Panc1 (cell line): ENCODE data around the gene DUSP16.

ENCODE experiments used
- POLR2AphosphoS5 ChIP-seq: IDR thresholded peaks from 2 replicates; pipeline ENCODE4 v1.6.1; 2012; ENCODE audit warnings: mild to moderate bottlenecking, low read depth, low read length, moderate library complexity
- REST ChIP-seq, 2 experiments: IDR thresholded peaks; 2 replicates each; pipeline ENCODE4 v1.6.1; 2011 to 2012; ENCODE audit warnings: low read depth in 2 of 2, control low read depth in 1 of 2, low read length in 1 of 2, mild to moderate bottlenecking in 1 of 2, moderate library complexity in 1 of 2; ENCODE audit not compliant: insufficient read depth in 1 of 2
- SIN3A ChIP-seq: IDR thresholded peaks from 2 replicates; pipeline ENCODE4 v1.6.1; 2012; ENCODE audit warnings: low read depth, mild to moderate bottlenecking, low read length, moderate library complexity, borderline replicate concordance; ENCODE audit not compliant: insufficient read depth
- TCF7L2 ChIP-seq: IDR thresholded peaks from 2 replicates; pipeline ENCODE4 v1.6.1; 2011; ENCODE audit warnings: mild to moderate bottlenecking, low read depth, low read length, inconsistent platforms
- TF ChIP-seq, protein P1 (sequence below): fragments of 450-650 bp; IDR thresholded peaks from 2 replicates; pipeline ENCODE4 v1.5.1; 2017; ENCODE audit warnings: mild to moderate bottlenecking

DNA sequence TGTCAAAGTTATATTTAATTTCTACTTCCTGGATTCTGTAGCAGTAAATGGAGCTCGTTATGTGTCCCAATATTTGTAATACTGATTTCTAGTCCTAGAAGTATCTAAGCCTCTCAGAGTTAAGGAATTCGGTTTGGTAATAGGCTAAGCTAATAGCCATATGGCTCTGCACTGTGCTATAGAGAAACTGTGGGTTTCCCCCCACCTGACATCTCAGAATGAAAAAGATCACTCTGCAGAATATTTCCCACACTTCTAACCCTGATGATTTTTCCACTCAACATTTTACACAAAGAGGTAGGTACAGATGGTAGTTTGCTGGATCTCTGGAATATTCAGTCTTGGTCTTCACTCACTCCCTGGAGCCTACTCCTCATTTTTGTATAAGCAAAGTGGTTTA, 134.6 kb downstream of the DUSP16 start:
- TF ChIP-seq, protein P1, sequence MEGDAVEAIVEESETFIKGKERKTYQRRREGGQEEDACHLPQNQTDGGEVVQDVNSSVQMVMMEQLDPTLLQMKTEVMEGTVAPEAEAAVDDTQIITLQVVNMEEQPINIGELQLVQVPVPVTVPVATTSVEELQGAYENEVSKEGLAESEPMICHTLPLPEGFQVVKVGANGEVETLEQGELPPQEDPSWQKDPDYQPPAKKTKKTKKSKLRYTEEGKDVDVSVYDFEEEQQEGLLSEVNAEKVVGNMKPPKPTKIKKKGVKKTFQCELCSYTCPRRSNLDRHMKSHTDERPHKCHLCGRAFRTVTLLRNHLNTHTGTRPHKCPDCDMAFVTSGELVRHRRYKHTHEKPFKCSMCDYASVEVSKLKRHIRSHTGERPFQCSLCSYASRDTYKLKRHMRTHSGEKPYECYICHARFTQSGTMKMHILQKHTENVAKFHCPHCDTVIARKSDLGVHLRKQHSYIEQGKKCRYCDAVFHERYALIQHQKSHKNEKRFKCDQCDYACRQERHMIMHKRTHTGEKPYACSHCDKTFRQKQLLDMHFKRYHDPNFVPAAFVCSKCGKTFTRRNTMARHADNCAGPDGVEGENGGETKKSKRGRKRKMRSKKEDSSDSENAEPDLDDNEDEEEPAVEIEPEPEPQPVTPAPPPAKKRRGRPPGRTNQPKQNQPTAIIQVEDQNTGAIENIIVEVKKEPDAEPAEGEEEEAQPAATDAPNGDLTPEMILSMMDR: no peak
- no peak for TF ChIP-seq POLR2AphosphoS5
- TF ChIP-seq REST (IDR thresholded peaks at IDR 0.05; ENCODE audit: insufficient read depth in 1 of 2, low read depth in 2 of 2, low read length in 1 of 2): no peak
- TF ChIP-seq TCF7L2: no peak
- no peak for TF ChIP-seq SIN3A
